COLO829 (cell line): Measurements from ENCODE around the gene C5AR2.
"Not testable (repeated sequence)": the region's sequence is repeated elsewhere in the genome, so short reads cannot be mapped to it uniquely, and the experiment has no call there.

Experiments used
- DNase-seq: peaks from one replicate; pipeline ENCODE4 v3.0.0; 2012; ENCODE audit warnings: low spot score

Gene C5AR2

GRCh38 chr19:47331931-47332547 is at the start of gene C5AR2:
C5AR2 (plus strand) TSS chr19:47332175; CDS start chr19:47340800, 8,625 bp downstream.
- DNase-seq: no peak

DNA sequence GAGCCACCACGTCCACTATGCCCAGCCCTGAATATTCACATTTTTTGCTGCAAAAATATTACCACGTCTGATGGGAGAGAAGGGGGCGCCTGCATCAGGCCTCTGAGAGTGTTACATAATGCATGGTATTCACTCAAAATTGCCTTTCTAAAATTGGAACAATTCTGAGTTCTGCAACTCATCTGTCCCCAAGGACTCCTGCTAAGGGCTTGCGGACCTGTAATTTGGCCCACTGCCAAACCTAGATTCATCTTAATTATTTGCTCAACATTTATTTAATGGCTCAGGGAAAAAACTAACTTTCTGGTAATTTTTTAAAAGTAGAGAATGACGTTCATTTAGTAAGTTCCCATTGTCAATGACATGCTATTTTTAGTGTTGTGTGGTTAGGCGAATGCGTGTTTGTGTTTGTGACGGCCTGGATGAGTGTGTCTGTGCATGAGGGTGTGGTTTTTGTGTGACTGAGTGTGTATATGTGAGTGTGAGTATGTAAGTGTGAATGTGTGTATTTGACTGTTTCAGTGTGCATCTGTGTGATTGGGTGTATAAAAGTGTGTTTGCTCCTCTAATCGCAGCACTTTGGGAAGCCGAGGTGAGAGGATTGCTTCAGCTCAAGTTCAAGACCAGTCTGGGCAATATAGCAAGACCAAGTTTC is 48.4 kb upstream of the C5AR2 start:
- no peak for DNase-seq

- DNase-seq: peak; percentile 33
Measured at GRCh38 chr19:47284324-47284899, 47.6 kb upstream of the C5AR2 start.

DNA sequence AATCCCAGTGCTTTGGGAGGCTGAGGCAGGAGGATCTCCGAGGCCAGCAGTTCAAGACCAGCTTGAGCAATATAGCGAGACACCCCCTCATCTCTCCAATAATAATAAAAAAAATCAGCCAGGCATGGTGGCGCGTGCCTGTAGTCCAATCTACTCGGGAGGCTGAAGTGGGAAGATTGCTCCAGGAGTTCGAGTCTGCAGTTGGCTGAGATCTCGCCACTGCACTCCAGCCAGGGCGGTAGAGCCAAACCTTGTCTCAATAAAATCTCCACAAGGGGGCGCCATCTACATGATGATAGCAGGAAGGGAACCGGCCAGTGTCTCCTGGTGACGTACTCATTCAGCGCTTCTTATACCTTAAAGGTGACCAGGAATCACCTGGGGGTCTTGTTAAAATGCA is 35.9 kb upstream of the C5AR2 start:
- DNase-seq: peak; percentile 73

DNA sequence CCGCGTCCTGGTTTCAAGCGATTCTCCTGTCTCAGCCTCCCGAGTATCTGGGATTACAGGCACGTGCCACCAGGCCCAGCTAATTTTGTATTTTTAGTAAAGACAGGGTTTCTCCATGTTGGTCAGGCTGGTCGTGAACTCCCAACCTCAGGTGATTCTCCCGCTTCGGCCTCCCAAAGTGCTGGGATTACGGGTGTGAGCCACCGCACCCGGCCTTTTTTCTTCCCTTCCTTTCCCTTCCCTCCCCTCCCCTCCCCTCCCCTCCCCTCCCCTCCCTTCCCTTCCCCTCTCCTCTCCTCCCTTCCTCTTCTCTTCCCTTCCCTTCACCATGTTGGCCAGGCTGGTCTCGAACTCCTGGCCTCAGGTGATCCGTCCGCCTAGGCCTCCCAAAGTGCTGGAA is 31.1 kb upstream of the C5AR2 start:
- DNase-seq: not testable (repeated sequence)

DNA sequence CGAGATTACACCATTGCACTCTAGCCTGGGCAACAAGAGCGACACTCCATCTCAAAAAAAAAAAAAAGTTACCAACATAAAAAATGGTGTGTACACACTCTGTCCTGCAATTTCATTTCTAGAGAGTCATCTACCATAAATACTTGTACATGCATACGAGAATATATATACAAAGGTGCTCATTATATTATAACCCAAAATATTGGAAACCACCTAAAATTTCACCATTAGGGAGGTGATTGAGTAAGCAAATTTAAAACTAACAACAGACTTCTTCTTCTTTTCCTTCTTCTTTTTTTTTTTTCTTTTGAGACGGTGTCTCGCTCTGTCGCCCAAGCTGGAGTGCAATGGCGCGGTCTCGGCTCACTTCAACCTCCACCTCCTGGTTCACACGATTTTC is 29.7 kb upstream of the C5AR2 start:
- DNase-seq: no peak

- DNase-seq: no peak
Measured at GRCh38 chr19:47303966-47304365, 28.0 kb upstream of the C5AR2 start.

DNA sequence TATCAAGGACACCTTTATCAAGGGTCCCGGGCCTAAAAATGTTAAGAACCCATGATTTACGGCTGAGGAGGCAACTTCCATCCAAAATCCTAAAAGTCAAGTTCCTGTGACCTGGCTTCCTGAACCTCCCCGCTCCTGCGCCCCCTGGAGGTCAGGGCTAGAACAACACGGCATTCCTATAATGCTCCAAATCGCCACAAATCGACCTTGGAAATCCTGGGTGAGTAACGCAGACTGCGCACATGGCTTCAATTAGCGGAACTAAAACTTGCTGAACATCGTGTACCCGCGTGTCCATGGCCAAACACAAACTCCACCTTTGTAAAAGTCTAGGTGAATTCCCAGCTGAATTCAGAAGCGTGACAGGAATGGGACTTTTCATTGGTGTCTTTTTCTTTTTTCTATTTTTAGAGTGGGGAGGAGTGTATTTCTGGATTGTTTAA is 26.6 kb upstream of the C5AR2 start:
- DNase-seq: peak; percentile 71

- DNase-seq: no peak
Measured at GRCh38 chr19:47306303-47306702, 25.7 kb upstream of the C5AR2 start.

GRCh38 chr19:47309038-47309437 is 22.9 kb upstream of the C5AR2 start:
- DNase-seq: no peak

DNA sequence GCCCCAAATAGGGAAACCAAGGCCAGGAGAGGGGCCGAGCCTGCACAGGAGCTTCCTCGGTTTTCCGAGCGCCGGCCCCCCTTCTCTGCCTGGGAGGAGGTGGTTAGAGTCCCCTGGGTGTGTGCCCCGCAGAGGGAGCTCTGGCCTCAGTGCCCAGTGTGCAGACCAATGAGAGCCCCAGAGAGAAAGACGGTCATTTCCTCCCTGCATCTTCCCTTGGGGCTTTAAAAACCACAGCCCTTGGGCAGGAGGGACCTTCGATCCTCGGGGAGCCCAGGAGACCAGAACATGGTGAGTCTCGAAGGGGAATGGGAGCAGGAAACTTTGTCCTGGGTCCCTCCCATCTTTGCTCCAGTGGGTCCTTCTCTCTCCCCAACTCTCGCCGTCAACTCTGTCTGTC is 22.4 kb upstream of the C5AR2 start, which contains the start of gene C5AR1:
Gene C5AR1, plus strand, starts transcription at position 254 of the 400 bp plus-strand sequence. Its CDS starts 35 bp downstream, at position 289.
- DNase-seq: no peak

DNA sequence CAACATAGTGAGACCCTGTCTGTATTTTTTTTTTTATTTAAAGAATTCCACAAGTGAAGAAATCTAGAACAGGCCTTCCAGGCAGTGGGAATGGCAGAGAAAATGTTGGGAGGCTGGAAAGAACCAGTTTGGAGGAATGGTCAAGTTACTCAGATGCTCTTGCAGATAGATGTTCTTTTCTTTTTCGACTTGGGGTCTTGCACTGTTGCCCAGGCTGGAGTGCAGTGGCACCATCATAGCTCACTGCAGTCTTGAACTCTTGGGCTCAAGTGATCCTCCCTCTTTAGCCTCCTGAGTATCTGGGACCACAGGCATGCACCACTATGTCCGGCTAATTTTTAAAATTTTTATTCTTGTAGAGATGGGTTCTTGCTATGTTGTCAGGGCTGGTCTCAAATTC is 21.7 kb upstream of the C5AR2 start:
- DNase-seq: no peak

- no peak for DNase-seq
Measured at GRCh38 chr19:47310819-47311218, 21.2 kb upstream of the C5AR2 start.

GRCh38 chr19:47312366-47313006 is 19.5 kb upstream of the C5AR2 start:
- DNase-seq: no peak

DNA sequence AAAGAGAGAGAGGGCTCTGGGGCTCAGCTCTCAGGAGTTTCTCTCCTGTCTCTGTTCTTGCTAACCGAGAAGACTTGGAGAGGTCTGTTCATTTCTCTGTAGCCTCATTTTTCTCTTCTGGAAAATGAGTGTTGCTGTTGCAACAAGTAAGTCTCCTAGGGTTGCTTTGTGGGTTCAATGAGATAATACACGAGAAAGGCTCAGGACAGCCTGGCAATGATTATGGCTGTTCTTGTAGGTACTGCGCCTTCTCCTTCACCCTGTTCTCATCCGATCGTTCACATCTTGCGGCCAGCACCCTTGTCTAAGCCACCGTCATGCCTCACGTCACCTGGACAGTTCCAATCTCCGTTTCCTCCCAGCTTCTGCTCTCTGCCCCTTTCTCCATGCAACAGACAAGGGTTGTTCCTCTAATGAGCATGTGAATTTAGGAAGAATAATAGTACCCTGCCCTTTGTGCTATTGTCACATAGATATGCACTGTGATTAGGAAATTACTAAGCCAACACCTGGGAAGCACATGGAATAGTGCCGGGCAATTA is 18.1 kb upstream of the C5AR2 start:
- DNase-seq: no peak

GRCh38 chr19:47315125-47315821 is 16.7 kb upstream of the C5AR2 start:
- DNase-seq: peak; percentile 50

GRCh38 chr19:47316513-47316912 is 15.5 kb upstream of the C5AR2 start:
- no peak for DNase-seq

- no peak for DNase-seq
Measured at GRCh38 chr19:47319923-47320871, 11.8 kb upstream of the C5AR2 start.

DNA sequence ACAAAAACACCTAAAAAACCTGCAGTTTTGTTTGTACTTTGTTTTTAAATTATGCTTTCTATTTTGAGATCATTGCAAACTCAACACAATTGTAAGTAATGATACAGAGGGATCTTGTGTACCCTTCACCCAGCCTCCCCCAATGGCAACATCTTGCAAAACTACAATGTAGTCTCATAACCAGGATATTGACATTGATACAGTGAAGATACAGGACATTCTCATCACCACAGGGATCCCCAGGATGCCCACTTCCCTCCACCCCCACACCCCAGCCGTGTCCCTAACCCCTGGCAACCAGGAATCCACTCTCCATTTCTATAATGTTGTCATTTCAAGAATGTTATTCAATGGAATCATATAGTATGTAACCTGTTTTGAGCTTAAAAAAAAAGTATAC is 10.3 kb upstream of the C5AR2 start:
- no peak for DNase-seq

DNA sequence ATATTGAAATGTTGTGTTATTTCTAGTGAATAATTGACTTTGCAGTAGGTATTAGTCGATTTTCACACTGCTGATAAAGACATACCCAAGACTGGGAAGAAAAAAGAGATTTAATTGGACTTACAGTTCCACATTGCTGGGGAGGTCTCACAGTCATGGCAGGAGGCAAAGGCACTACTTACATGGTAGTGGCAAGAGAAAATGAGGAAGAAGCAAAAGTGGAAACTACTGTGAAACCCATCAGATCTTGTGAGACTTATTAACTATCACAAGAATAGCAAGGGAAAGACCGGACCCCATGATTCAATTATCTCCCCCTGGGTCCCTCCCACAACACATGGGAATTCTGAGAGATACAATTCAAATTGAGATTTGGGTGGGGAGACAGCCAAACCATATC is 9.9 kb upstream of the C5AR2 start:
- no peak for DNase-seq

- DNase-seq: no peak
Measured at GRCh38 chr19:47323409-47323808, 8.6 kb upstream of the C5AR2 start.
